ENCODE data around the gene MYO1A.

MYO1A gene

GRCh38 chr12:57049890-57050289, at the start of gene MYO1A:
Gene MYO1A (minus strand): TSS chr12:57050129. CDS start chr12:57048323, 1,806 bp downstream.
- H3K36me3 ChIP-seq (ENCODE audit: control insufficient read depth in 1 of 2, insufficient read depth in 2 of 2, low read length in 2 of 2), result no peaks in the 10 kb centered on the region
- H3K4me1 ChIP-seq (ENCODE audit: control insufficient read depth in 1 of 2, insufficient read depth in 2 of 2, low read length in 2 of 2), result no peaks in the 10 kb centered on the region
- H3K4me3 ChIP-seq (ENCODE audit: low read depth in 1 of 2, low read length in 2 of 2), result peak within 1 kb of the TSS in 1 of 2 donors; percentile 40
- no peaks in the 10 kb centered on the region for H3K9me3 ChIP-seq (ENCODE audit: control insufficient read depth in 1 of 2, low read length in 2 of 2)
- H3K27me3 ChIP-seq (ENCODE audit: low read depth, low read length), result no peaks in the 10 kb centered on the region
- peak within 1 kb of the TSS; percentile 36 for H3K27ac ChIP-seq (ENCODE audit: low read length)

GRCh38 chr12:57099047-57099714, 49.3 kb upstream of the MYO1A start:
- Histone ChIP-seq H3K27ac (ENCODE audit: low read length) (no peak overlapping the region), H3K4me3 (ENCODE audit: low read depth in 1 of 2, low read length in 2 of 2) (no peak overlapping the region), H3K9me3 (ENCODE audit: control insufficient read depth in 1 of 2, low read length in 2 of 2) (no peaks in the 10 kb centered on the region), H3K27me3 (ENCODE audit: low read depth, low read length) (no peaks in the 10 kb centered on the region), H3K4me1 (ENCODE audit: control insufficient read depth in 1 of 2, insufficient read depth in 2 of 2, low read length in 2 of 2) (peaks cover 5 to 7% of the 10 kb centered on the region in 2 donors), H3K36me3 (ENCODE audit: control insufficient read depth in 1 of 2, insufficient read depth in 2 of 2, low read length in 2 of 2) (peaks cover 52 to 63% of the 10 kb centered on the region in 2 donors)

- Histone ChIP-seq H3K27me3 (ENCODE audit: low read depth, low read length) (no peaks in the 10 kb centered on the region), H3K27ac (ENCODE audit: low read length) (no peak overlapping the region), H3K9me3 (ENCODE audit: control insufficient read depth in 1 of 2, low read length in 2 of 2) (no peaks in the 10 kb centered on the region), H3K36me3 (ENCODE audit: control insufficient read depth in 1 of 2, insufficient read depth in 2 of 2, low read length in 2 of 2) (peaks cover 52 to 57% of the 10 kb centered on the region in 2 donors), H3K4me1 (ENCODE audit: control insufficient read depth in 1 of 2, insufficient read depth in 2 of 2, low read length in 2 of 2) (peaks cover 5 to 13% of the 10 kb centered on the region in 2 donors), H3K4me3 (ENCODE audit: low read depth in 1 of 2, low read length in 2 of 2) (no peak overlapping the region)
Observed at GRCh38 chr12:57098546-57098945, 48.6 kb upstream of the MYO1A start.

- peaks cover 5 to 23% of the 10 kb centered on the region in 2 donors for H3K4me1 ChIP-seq (ENCODE audit: control insufficient read depth in 1 of 2, insufficient read depth in 2 of 2, low read length in 2 of 2)
- no peaks in the 10 kb centered on the region for H3K27me3 ChIP-seq (ENCODE audit: low read depth, low read length)
- peaks cover 56 to 65% of the 10 kb centered on the region in 2 donors for H3K36me3 ChIP-seq (ENCODE audit: control insufficient read depth in 1 of 2, insufficient read depth in 2 of 2, low read length in 2 of 2)
- H3K27ac ChIP-seq (ENCODE audit: low read length), result no peak overlapping the region
- no peak overlapping the region for H3K4me3 ChIP-seq (ENCODE audit: low read depth in 1 of 2, low read length in 2 of 2)
- H3K9me3 ChIP-seq (ENCODE audit: control insufficient read depth in 1 of 2, low read length in 2 of 2), result no peaks in the 10 kb centered on the region
Observed at GRCh38 chr12:57097554-57097835, 47.6 kb upstream of the MYO1A start.

- H3K27ac ChIP-seq (ENCODE audit: low read length), result no peak overlapping the region
- H3K36me3 ChIP-seq (ENCODE audit: control insufficient read depth in 1 of 2, insufficient read depth in 2 of 2, low read length in 2 of 2), result peaks cover 61 to 65% of the 10 kb centered on the region in 2 donors
- H3K9me3 ChIP-seq (ENCODE audit: control insufficient read depth in 1 of 2, low read length in 2 of 2), result no peaks in the 10 kb centered on the region
- no peak overlapping the region for H3K4me3 ChIP-seq (ENCODE audit: low read depth in 1 of 2, low read length in 2 of 2)
- peaks cover 8 to 28% of the 10 kb centered on the region in 2 donors for H3K4me1 ChIP-seq (ENCODE audit: control insufficient read depth in 1 of 2, insufficient read depth in 2 of 2, low read length in 2 of 2)
- H3K27me3 ChIP-seq (ENCODE audit: low read depth, low read length), result no peaks in the 10 kb centered on the region
Observed at GRCh38 chr12:57096748-57097553, 47.0 kb upstream of the MYO1A start.

GRCh38 chr12:57096099-57096572, 46.2 kb upstream of the MYO1A start:
- Histone ChIP-seq H3K9me3 (ENCODE audit: control insufficient read depth in 1 of 2, low read length in 2 of 2) (no peaks in the 10 kb centered on the region), H3K27ac (ENCODE audit: low read length) (no peak overlapping the region), H3K36me3 (ENCODE audit: control insufficient read depth in 1 of 2, insufficient read depth in 2 of 2, low read length in 2 of 2) (peaks cover 69 to 71% of the 10 kb centered on the region in 2 donors), H3K27me3 (ENCODE audit: low read depth, low read length) (no peaks in the 10 kb centered on the region), H3K4me3 (ENCODE audit: low read depth in 1 of 2, low read length in 2 of 2) (no peak overlapping the region), H3K4me1 (ENCODE audit: control insufficient read depth in 1 of 2, insufficient read depth in 2 of 2, low read length in 2 of 2) (peaks cover 12 to 37% of the 10 kb centered on the region in 2 donors)

GRCh38 chr12:57095440-57095839, 45.5 kb upstream of the MYO1A start:
- no peaks in the 10 kb centered on the region for H3K9me3 ChIP-seq (ENCODE audit: control insufficient read depth in 1 of 2, low read length in 2 of 2)
- H3K36me3 ChIP-seq (ENCODE audit: control insufficient read depth in 1 of 2, insufficient read depth in 2 of 2, low read length in 2 of 2), result peaks cover 71 to 73% of the 10 kb centered on the region in 2 donors
- H3K27me3 ChIP-seq (ENCODE audit: low read depth, low read length), result no peaks in the 10 kb centered on the region
- no peak overlapping the region for H3K4me3 ChIP-seq (ENCODE audit: low read depth in 1 of 2, low read length in 2 of 2)
- H3K27ac ChIP-seq (ENCODE audit: low read length), result no peak overlapping the region
- peaks cover 18 to 44% of the 10 kb centered on the region in 2 donors for H3K4me1 ChIP-seq (ENCODE audit: control insufficient read depth in 1 of 2, insufficient read depth in 2 of 2, low read length in 2 of 2)

GRCh38 chr12:57094208-57095160, 44.6 kb upstream of the MYO1A start:
- Histone ChIP-seq H3K4me3 (ENCODE audit: low read depth in 1 of 2, low read length in 2 of 2) (peak overlapping the region in 1 of 2 donors; percentile 4), H3K36me3 (ENCODE audit: control insufficient read depth in 1 of 2, insufficient read depth in 2 of 2, low read length in 2 of 2) (peaks cover 64% of the 10 kb centered on the region in 2 donors), H3K9me3 (ENCODE audit: control insufficient read depth in 1 of 2, low read length in 2 of 2) (no peaks in the 10 kb centered on the region), H3K4me1 (ENCODE audit: control insufficient read depth in 1 of 2, insufficient read depth in 2 of 2, low read length in 2 of 2) (peaks cover 18 to 45% of the 10 kb centered on the region in 2 donors), H3K27ac (ENCODE audit: low read length) (peak overlapping the region; percentile 51), H3K27me3 (ENCODE audit: low read depth, low read length) (no peaks in the 10 kb centered on the region)

- H3K36me3 ChIP-seq (ENCODE audit: control insufficient read depth in 1 of 2, insufficient read depth in 2 of 2, low read length in 2 of 2), result peaks cover 55 to 56% of the 10 kb centered on the region in 2 donors
- no peaks in the 10 kb centered on the region for H3K9me3 ChIP-seq (ENCODE audit: control insufficient read depth in 1 of 2, low read length in 2 of 2)
- H3K4me3 ChIP-seq (ENCODE audit: low read depth in 1 of 2, low read length in 2 of 2), result peak overlapping the region in 1 of 2 donors; percentile 38
Observed at GRCh38 chr12:57093415-57094207, 43.7 kb upstream of the MYO1A start.

GRCh38 chr12:57092876-57093414, 43.0 kb upstream of the MYO1A start:
- no peaks in the 10 kb centered on the region for H3K27me3 ChIP-seq (ENCODE audit: low read depth, low read length)
- H3K9me3 ChIP-seq (ENCODE audit: control insufficient read depth in 1 of 2, low read length in 2 of 2), result no peaks in the 10 kb centered on the region
- H3K4me1 ChIP-seq (ENCODE audit: control insufficient read depth in 1 of 2, insufficient read depth in 2 of 2, low read length in 2 of 2), result peaks cover 21 to 45% of the 10 kb centered on the region in 2 donors
- peak overlapping the region in 1 of 2 donors; percentile 38 for H3K4me3 ChIP-seq (ENCODE audit: low read depth in 1 of 2, low read length in 2 of 2)
- H3K36me3 ChIP-seq (ENCODE audit: control insufficient read depth in 1 of 2, insufficient read depth in 2 of 2, low read length in 2 of 2), result peaks cover 48 to 54% of the 10 kb centered on the region in 2 donors
- H3K27ac ChIP-seq (ENCODE audit: low read length), result peak overlapping the region; percentile 23

More at GRCh38 chr12:57093415-57094207, 43.7 kb upstream of the MYO1A start:
- peak overlapping the region; percentile 43 for H3K27ac ChIP-seq (ENCODE audit: low read length)
- H3K27me3 ChIP-seq (ENCODE audit: low read depth, low read length), result no peaks in the 10 kb centered on the region
- peaks cover 18 to 45% of the 10 kb centered on the region in 2 donors for H3K4me1 ChIP-seq (ENCODE audit: control insufficient read depth in 1 of 2, insufficient read depth in 2 of 2, low read length in 2 of 2)

All from muscle layer of duodenum (tissue), 2 donors.